ENCODE data around the gene LAPTM4A.
"Not testable (repeated sequence)": the region's sequence is repeated elsewhere in the genome, so short reads cannot be mapped to it uniquely, and the experiment has no call there.

The LAPTM4A gene

DNA sequence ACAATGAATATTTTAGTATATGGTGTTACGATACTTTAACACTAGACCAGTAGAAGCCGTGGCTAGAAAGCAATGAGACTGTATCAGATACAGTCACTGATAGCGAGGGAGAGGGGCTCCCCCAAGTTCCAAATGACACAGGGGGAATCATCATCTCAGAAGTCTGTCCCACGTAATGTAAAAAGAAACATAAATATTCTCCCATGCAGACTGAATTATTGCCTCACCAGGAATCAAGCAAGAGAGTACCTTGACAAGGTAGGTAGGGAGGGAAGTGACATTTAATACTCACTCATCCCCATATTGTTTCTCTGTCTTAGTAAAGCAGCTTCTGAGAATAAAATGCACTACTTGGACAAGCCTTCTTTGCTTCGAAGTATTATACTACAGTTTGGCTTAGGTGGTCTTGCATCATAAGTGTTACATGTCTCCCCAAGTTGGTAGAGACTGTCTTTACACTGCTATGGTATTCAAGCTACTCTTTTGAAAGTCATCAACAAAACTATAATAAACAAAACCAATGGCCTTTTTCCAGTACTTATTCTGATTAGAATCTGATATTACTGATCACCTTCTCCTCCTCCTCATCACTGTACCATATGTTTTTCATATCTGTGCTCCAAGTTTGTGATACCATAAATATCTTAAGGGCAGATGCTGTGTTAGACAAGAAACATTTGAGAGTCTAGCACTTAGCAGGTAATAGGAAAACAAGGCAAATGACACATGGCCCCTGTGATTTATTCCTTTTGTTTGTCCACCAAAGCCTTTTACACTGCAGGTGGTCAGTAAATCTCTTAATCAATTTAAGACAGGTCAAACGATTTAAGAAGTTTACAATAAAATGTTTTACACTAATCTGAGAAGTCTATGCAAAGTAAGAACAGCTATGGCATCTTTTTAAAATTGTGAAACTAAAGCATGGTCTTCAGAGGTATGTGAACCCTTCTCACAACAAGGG, 2.7 kb downstream of the LAPTM4A start:
- Mint-ChIP-seq H3K4me1 (peaks cover 31% of the 10 kb centered on the region), H3K27me3 (ENCODE audit: low read depth) (no peaks in the 10 kb centered on the region), H3K27ac (no peak overlapping the region), H3K4me3 (no peak overlapping the region), H3K9me3 (no peaks in the 10 kb centered on the region), H3K36me3 (ENCODE audit: low read depth) (peaks cover 13% of the 10 kb centered on the region)
- TF ChIP-seq, protein P1, sequence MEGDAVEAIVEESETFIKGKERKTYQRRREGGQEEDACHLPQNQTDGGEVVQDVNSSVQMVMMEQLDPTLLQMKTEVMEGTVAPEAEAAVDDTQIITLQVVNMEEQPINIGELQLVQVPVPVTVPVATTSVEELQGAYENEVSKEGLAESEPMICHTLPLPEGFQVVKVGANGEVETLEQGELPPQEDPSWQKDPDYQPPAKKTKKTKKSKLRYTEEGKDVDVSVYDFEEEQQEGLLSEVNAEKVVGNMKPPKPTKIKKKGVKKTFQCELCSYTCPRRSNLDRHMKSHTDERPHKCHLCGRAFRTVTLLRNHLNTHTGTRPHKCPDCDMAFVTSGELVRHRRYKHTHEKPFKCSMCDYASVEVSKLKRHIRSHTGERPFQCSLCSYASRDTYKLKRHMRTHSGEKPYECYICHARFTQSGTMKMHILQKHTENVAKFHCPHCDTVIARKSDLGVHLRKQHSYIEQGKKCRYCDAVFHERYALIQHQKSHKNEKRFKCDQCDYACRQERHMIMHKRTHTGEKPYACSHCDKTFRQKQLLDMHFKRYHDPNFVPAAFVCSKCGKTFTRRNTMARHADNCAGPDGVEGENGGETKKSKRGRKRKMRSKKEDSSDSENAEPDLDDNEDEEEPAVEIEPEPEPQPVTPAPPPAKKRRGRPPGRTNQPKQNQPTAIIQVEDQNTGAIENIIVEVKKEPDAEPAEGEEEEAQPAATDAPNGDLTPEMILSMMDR (IDR thresholded peaks at IDR 0.05; ENCODE audit: unreplicated experiment in 3 of 3) = no peak

DNA sequence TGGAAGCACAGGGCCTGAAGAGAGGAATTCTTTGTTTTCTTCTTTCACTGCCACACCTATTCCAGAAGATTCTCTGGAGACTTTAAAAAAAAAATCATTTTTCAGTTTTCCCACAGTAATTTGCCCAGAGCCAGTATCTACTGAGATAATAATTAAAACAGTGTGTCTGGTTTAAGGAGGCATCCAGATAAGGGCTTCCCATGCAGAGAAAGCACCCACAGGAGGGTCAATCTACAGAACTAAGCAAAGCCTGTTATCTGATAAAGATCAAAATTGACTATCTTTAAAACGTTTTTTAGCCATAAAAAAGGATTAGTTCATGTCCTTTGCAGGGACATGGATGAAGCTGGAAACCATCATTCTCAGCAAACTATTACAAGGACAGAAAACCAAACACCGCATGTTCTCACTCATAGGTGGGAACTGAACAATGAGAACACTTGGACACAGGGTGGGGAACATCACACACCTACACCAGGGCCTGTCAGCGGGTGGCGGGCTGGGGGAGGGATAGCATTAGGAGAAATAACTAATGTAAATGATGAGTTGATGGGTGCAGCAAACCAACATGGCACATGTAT, 5.6 kb downstream of the LAPTM4A start:
- H3K27me3 Mint-ChIP-seq (ENCODE audit: low read depth); H3K9me3 Mint-ChIP-seq: not testable (repeated sequence)
- Mint-ChIP-seq H3K4me3 (peak overlapping the region in 1 of 3 experiments; percentile 24), H3K27ac (peak overlapping the region in 1 of 3 experiments; percentile 18), H3K36me3 (ENCODE audit: low read depth) (peaks cover 27% of the 10 kb centered on the region), H3K4me1 (peaks cover 42% of the 10 kb centered on the region)

DNA sequence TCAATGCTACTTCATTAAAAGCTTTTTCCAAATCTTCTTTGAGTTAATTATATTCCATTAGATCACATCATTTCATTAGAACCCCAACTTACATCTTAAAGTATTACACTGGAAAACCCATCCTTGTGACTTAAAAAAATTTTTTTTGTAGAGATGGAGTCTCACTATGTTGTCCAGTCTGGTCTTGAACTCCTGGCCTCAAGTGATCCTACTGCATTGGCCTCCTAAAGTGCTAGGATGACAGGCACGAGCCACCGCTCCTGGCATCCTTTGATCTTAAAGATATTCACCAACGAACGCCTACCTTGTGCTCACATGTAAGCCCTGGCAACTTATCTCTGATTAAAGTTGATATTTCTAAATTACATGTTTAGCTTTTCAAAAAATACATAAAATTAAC, 6.7 kb downstream of the LAPTM4A start:
- H3K27ac Mint-ChIP-seq = no peak overlapping the region
- H3K4me1 Mint-ChIP-seq = peaks cover 47% of the 10 kb centered on the region
- peaks cover 37% of the 10 kb centered on the region for H3K36me3 Mint-ChIP-seq (ENCODE audit: low read depth)
- H3K9me3 Mint-ChIP-seq = no peaks in the 10 kb centered on the region
- no peak overlapping the region for H3K4me3 Mint-ChIP-seq
- TF ChIP-seq, protein P1 (IDR thresholded peaks at IDR 0.05; ENCODE audit: unreplicated experiment in 3 of 3) = no peak
- H3K27me3 Mint-ChIP-seq (ENCODE audit: low read depth) = no peaks in the 10 kb centered on the region

DNA sequence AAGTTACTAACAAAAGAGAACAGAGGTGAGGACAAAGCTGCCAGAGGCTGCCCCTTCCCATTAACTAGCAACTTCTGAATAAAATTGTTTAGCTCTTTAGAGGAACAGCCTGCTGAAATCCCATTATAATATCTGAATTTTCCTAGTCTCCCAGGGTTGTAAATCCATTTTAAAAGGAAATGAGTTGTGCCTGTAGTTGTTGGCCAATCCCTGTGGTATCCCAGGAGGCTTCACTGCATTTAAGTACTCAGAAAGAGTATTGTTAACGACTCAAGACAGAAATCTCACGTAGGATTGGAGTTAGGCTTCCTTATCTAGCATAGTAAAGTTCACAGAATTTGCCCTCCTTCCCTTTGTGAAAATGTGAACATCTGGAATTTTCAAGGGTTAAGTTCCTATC, 8.9 kb downstream of the LAPTM4A start:
- peaks cover 54% of the 10 kb centered on the region for H3K36me3 Mint-ChIP-seq (ENCODE audit: low read depth)
- peaks cover 32% of the 10 kb centered on the region for H3K4me1 Mint-ChIP-seq
- H3K27ac Mint-ChIP-seq = peak overlapping the region in 2 of 3 experiments; percentile 37 to 45
- H3K27me3 Mint-ChIP-seq (ENCODE audit: low read depth) = no peaks in the 10 kb centered on the region
- no peak overlapping the region for H3K4me3 Mint-ChIP-seq
- no peaks in the 10 kb centered on the region for H3K9me3 Mint-ChIP-seq
- TF ChIP-seq, protein P1 (IDR thresholded peaks at IDR 0.05; ENCODE audit: unreplicated experiment in 3 of 3) = no peak

DNA sequence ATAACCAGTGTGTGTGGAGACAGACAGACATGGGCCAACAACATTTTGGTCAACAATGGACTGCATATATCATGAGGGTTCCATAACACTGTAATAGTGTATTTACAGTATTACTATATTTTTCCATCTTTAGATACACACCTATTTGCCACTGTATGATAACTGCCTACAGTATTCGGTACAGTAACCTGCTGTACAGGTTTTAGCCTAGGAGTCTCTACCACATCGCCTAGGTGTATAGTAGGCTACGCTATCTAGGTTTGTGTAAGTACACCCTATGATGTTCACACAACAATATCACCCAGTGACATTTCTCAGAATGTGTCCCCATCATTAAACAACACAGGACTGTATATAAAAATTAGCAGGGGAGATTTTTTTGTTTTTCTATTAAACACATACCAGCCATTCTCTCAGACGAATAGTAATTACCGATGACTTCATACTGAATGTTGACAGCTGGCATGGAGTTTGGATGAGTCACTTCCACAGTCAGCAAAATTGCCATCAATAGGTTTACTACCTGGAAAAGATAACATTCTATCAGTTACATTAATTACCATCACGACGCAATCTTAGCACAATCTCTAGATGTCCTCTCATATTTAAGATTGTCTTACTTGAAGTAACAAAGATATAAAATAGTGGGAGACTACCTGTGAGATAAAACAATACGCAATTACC, 10.8 kb downstream of the LAPTM4A start:
- Mint-ChIP-seq H3K36me3 (ENCODE audit: low read depth) (peaks cover 64% of the 10 kb centered on the region), H3K27ac (no peak overlapping the region), H3K9me3 (no peaks in the 10 kb centered on the region), H3K27me3 (ENCODE audit: low read depth) (no peaks in the 10 kb centered on the region), H3K4me1 (peaks cover 29% of the 10 kb centered on the region), H3K4me3 (no peak overlapping the region)
- TF ChIP-seq, protein P1 (IDR thresholded peaks at IDR 0.05; ENCODE audit: unreplicated experiment in 3 of 3) = no peak

DNA sequence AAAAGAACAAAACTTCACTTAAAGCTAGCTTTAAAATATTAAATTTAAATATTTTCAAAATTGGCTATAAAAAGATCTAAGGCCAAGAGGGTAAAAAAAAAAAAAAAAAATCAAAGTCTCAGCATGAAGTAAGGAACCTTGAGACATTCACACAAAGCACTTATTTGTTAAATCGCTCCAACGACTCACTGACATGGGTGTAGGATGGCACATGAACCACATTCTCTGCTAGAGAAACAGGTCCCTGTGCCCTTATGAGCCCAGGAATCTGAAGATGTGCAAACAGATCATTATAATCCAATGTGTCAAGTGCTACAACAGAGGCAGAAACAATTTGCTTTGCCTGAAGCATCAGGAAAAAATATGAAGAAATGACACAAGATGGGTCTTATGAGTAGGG, 13.8 kb downstream of the LAPTM4A start:
- H3K27me3 Mint-ChIP-seq (ENCODE audit: low read depth) = no peaks in the 10 kb centered on the region
- no peak overlapping the region for H3K27ac Mint-ChIP-seq
- peaks cover 87% of the 10 kb centered on the region for H3K36me3 Mint-ChIP-seq (ENCODE audit: low read depth)
- H3K4me3 Mint-ChIP-seq = no peak overlapping the region
- TF ChIP-seq, protein P1 (IDR thresholded peaks at IDR 0.05; ENCODE audit: unreplicated experiment in 3 of 3) = no peak
- H3K4me1 Mint-ChIP-seq = peaks cover 11% of the 10 kb centered on the region
- H3K9me3 Mint-ChIP-seq = no peaks in the 10 kb centered on the region
